NCI-H524 treated with DMSO at 0.1 percent for 48 hours (cell line): ENCODE measurements around the gene SEC14L1.
A peak's percentile ranks its signal among the peaks of the same experiment; 100 is the strongest.
"Not testable (repeated sequence)": the region's sequence is repeated elsewhere in the genome, so short reads cannot be mapped to it uniquely, and the experiment has no call there.

Source experiments
- DNase-seq: peaks from one replicate; lab custom pipeline; 2025; lab: John Stamatoyannopoulos, UW

Gene SEC14L1

GRCh38 chr17:77237232-77238008 is 96.7 kb downstream of the SEC14L1 start:
- no peak for DNase-seq

GRCh38 chr17:77240976-77241375 is 100.2 kb downstream of the SEC14L1 start:
- no peak for DNase-seq

GRCh38 chr17:77242118-77242851 is 101.5 kb downstream of the SEC14L1 start:
- peak; percentile 13 for DNase-seq

- DNase-seq, result no peak
Measured at GRCh38 chr17:77245162-77245926, 104.6 kb downstream of the SEC14L1 start.

GRCh38 chr17:77246110-77247047 is 105.6 kb downstream of the SEC14L1 start:
- no peak for DNase-seq

GRCh38 chr17:77247048-77247541 is 106.3 kb downstream of the SEC14L1 start:
- no peak for DNase-seq

GRCh38 chr17:77247609-77248008 is 106.8 kb downstream of the SEC14L1 start:
- DNase-seq, result no peak

- DNase-seq, result peak; percentile 36
Measured at GRCh38 chr17:77248216-77249114, 107.7 kb downstream of the SEC14L1 start.

- no peak for DNase-seq
Measured at GRCh38 chr17:77251622-77252183, 110.9 kb downstream of the SEC14L1 start.

- DNase-seq, result not testable (repeated sequence)
Measured at GRCh38 chr17:77252306-77252705, 111.5 kb downstream of the SEC14L1 start.

GRCh38 chr17:77253611-77254051 is 112.9 kb downstream of the SEC14L1 start:
- no peak for DNase-seq

- no peak for DNase-seq
Measured at GRCh38 chr17:77254951-77255825, 114.4 kb downstream of the SEC14L1 start.

- not testable (repeated sequence) for DNase-seq
Measured at GRCh38 chr17:77255970-77256369, 115.2 kb downstream of the SEC14L1 start.

- DNase-seq, result no peak
Measured at GRCh38 chr17:77256710-77257109, 115.9 kb downstream of the SEC14L1 start.

- DNase-seq, result no peak
Measured at GRCh38 chr17:77257169-77257568, 116.4 kb downstream of the SEC14L1 start.

GRCh38 chr17:77257596-77258458 is 117.1 kb downstream of the SEC14L1 start:
- DNase-seq, result no peak

GRCh38 chr17:77258638-77259037 is 117.9 kb downstream of the SEC14L1 start:
- DNase-seq, result peak; percentile 77
